K562 (cell line): ENCODE data around the gene EFHC1. TPM values are rescaled to one million over a fixed set of nuclear protein-coding genes. Genes with fewer than 3 reads are reported as not detected.

ENCODE experiments used
- ATAC-seq: fragments of 200-7000 bp; cut with Tn5 transposase; 3 replicates; pipeline ENCODE4 v1.9.1; 2020; ENCODE audit warnings: moderate library complexity
- BruUV-seq: library from RNA; stranded (reverse); fragments of 400-500 nt; replicated peaks from 2 replicates; lab custom pipeline; 2021; lab: Mats Ljungman, UMichigan
- CTCF ChIA-PET: fragments of 300-600 bp; formaldehyde crosslinking; extraction: SDS; loops from one replicate; lab custom pipeline; 2021; ENCODE audit warnings: low intra/inter-chr PET ratio; lab: Yijun Ruan, JAX
- POLR2A ChIA-PET: fragments of 300-600, 350-650 bp; sonication (Branson Sonifier 250); formaldehyde crosslinking; extraction: SDS; loops from one replicate; lab custom pipeline; 2021; ENCODE audit warnings: antibody characterized with exemption, inconsistent platforms; lab: Yijun Ruan, JAX
- DNase-seq, 4 experiments: peaks; one replicate each; pipeline versions ENCODE4 v3.0.0 to v3.0.0-alpha.2; 2011 to 2018; ENCODE audit warnings: low spot score in 3 of 4, mixed read lengths in 3 of 4; ENCODE audit errors: extremely low read depth in 1 of 4
- FAIRE-seq: peaks from 2 replicates; lab custom pipeline; 2011; peaks lifted over from hg19 to GRCh38; lab: Jason Lieb, UNC
- H2AFZ ChIP-seq: 2 replicates; pipeline ENCODE4 v1.6.0; 2011; ENCODE audit warnings: low read depth, low read length, control low read depth, inconsistent platforms
- H3K27ac ChIP-seq: fragments of 200-600 bp; 3 replicates; pipeline ENCODE4 v1.8.0; 2011; ENCODE audit warnings: low read depth, mild to moderate bottlenecking, control low read depth, inconsistent platforms, low read length, moderate library complexity, mixed read lengths; ENCODE audit errors: extremely low read depth
- H3K27me3 ChIP-seq, 2 experiments: fragments of 300-600 bp in 1 of 2; 2 replicates in 1 of 2; 3 replicates in 1 of 2; pipeline versions ENCODE4 v1.6.0 to v1.8.0; 2011; ENCODE audit warnings: inconsistent platforms in 2 of 2, low read length in 2 of 2, mild to moderate bottlenecking in 1 of 2, mixed read lengths in 1 of 2, moderate library complexity in 1 of 2; ENCODE audit not compliant: control insufficient read depth in 2 of 2, insufficient read depth in 2 of 2
- H3K36me3 ChIP-seq: fragments of 300-600 bp; 3 replicates; pipeline ENCODE4 v1.8.0; 2011; ENCODE audit warnings: mild to moderate bottlenecking, low read length, inconsistent platforms; ENCODE audit not compliant: control insufficient read depth, insufficient read depth
- H3K4me1 ChIP-seq, 2 experiments: fragments of 200-600 bp in 1 of 2; replicated peaks in 1 of 2; 2 replicates in 1 of 2; 3 replicates in 1 of 2; pipeline versions ENCODE4 v1.5.1 to v1.8.0; 2011; ENCODE audit warnings: inconsistent platforms in 2 of 2, low read length in 2 of 2, mild to moderate bottlenecking in 1 of 2, mixed read lengths in 1 of 2, moderate library complexity in 1 of 2; ENCODE audit not compliant: control insufficient read depth in 2 of 2, insufficient read depth in 2 of 2
- H3K4me2 ChIP-seq: 2 replicates; pipeline ENCODE4 v1.6.1; 2011; ENCODE audit warnings: low read length, control low read depth, inconsistent platforms, mixed read lengths; ENCODE audit not compliant: insufficient read depth
- H3K4me3 ChIP-seq: fragments of 200-600 bp; sonication (generic), shearing (Covaris generic); 2 replicates; pipeline ENCODE4 v1.5.1; 2016; ENCODE audit warnings: control low read depth, inconsistent platforms
- H3K79me2 ChIP-seq: fragments of 200-600 bp; 3 replicates; pipeline ENCODE4 v1.8.0; 2011; ENCODE audit warnings: low read length, inconsistent platforms; ENCODE audit not compliant: control insufficient read depth, insufficient read depth
- H3K9ac ChIP-seq, 2 experiments: 2 replicates each; pipeline versions ENCODE4 v1.6.0 to v1.6.1; 2011; ENCODE audit warnings: low read depth in 2 of 2, low read length in 2 of 2, control low read depth in 1 of 2, inconsistent platforms in 1 of 2, mild to moderate bottlenecking in 1 of 2, mixed read lengths in 1 of 2; ENCODE audit not compliant: insufficient read depth in 1 of 2
- H3K9me1 ChIP-seq: one replicate; pipeline ENCODE4 v1.6.0; 2011; ENCODE audit warnings: inconsistent platforms, mild to moderate bottlenecking, low read length, moderate library complexity; ENCODE audit not compliant: control insufficient read depth, insufficient read depth
- H3K9me3 ChIP-seq: replicated peaks from 2 replicates; pipeline ENCODE4 v1.5.1; 2011; ENCODE audit warnings: low read depth, low read length, inconsistent platforms; ENCODE audit not compliant: control insufficient read depth, insufficient read depth
- H4K20me1 ChIP-seq: replicated peaks from 2 replicates; pipeline ENCODE4 v1.6.1; 2011; ENCODE audit warnings: low read length, inconsistent platforms, mixed read lengths; ENCODE audit not compliant: control insufficient read depth, insufficient read depth
- DIDO1 ChIP-seq: fragments of 450-650 bp; IDR thresholded peaks from 2 replicates; pipeline ENCODE4 v1.6.1; 2016; ENCODE audit warnings: low read depth, missing biosample characterization, missing genetic modification characterization
- ILK ChIP-seq: fragments of 450-650 bp; IDR thresholded peaks from 2 replicates; pipeline ENCODE4 v1.6.1; 2016; ENCODE audit warnings: missing genetic modification characterization, low read depth, mild to moderate bottlenecking, missing compliant biosample characterization, moderate library complexity, borderline replicate concordance
- MCM2 ChIP-seq: fragments of 450-650 bp; IDR thresholded peaks from 2 replicates; pipeline ENCODE4 v1.6.1; 2017; ENCODE audit warnings: low read depth, mild to moderate bottlenecking
- POLR2AphosphoS2 ChIP-seq: IDR thresholded peaks from 2 replicates; pipeline ENCODE4 v1.6.1; 2012; ENCODE audit warnings: low read length, improper control_type of control experiment
- RAD21 ChIP-seq, 2 experiments: fragments of 250-450 bp in 1 of 2; fragments of 450-650 bp in 1 of 2; sonication (Bioruptor Pico) in 1 of 2; formaldehyde crosslinking in 1 of 2; IDR thresholded peaks in 1 of 2; conservative IDR thresholded peaks in 1 of 2; 2 replicates each; pipeline versions ENCODE4 v1.4.0 to v1.8.0; 2020 to 2022; ENCODE audit warnings: mild to moderate bottlenecking in 2 of 2, moderate library complexity in 1 of 2
- RBM14 ChIP-seq: fragments of 200-400 bp; formaldehyde crosslinking; IDR thresholded peaks from 2 replicates; pipeline ENCODE4 v1.6.1; 2018; ENCODE audit warnings: low read depth, mild to moderate bottlenecking, low read length, moderate library complexity, borderline replicate concordance; ENCODE audit not compliant: insufficient read depth
- SOX6 ChIP-seq: fragments of 450-650 bp; IDR thresholded peaks from 2 replicates; pipeline ENCODE4 v1.6.1; 2014; ENCODE audit warnings: mild to moderate bottlenecking
- TEAD1 ChIP-seq, 2 experiments: fragments of 450-650 bp in 1 of 2; sonication (generic) in 1 of 2; formaldehyde crosslinking; IDR thresholded peaks; 2 replicates each; pipeline versions ENCODE4 v1.4.0 to v1.8.0; 2020 to 2022; ENCODE audit warnings: mild to moderate bottlenecking in 2 of 2, missing genetic modification reagents in 1 of 2
- ZNF134 ChIP-seq: fragments of 250-450 bp; sonication (Bioruptor Pico); conservative IDR thresholded peaks from 2 replicates; pipeline ENCODE4 v1.4.0; 2020
- WGBS: fragments of 100-300 bp; shearing (Covaris generic); methylation state at CpG from one replicate; pipeline ENCODE4 v1.1.6; 2016; ENCODE audit warnings: low coverage, mixed read lengths; ENCODE audit not compliant: insufficient coverage; ENCODE audit errors: missing lambda C conversion rate; 5-methylcytosine and 5-hydroxymethylcytosine counted together
- in situ Hi-C: fragments of 300-500 bp; cut with MboI; formaldehyde crosslinking; loops from 4 replicates; pipeline ENCODE4 v1.15.0; 2018; ENCODE audit warnings: inconsistent platforms, mixed read lengths
- intact Hi-C: fragments of 100-400 bp; cut with micrococcal nuclease; formaldehyde crosslinking; loops from 2 replicates; pipeline ENCODE4 v1.14.2; 2022
- polyA plus RNA-seq, 8 experiments: library from polyadenylated mRNA; depleted of rRNA in 4 of 8; stranded (reverse) in 5 of 8; unstranded in 3 of 8; fragments of >200 nt; fragmentation: Nextera tagmentation in 2 of 8; fragmentation: Illumina TruSeq in 1 of 8; extraction: Ambion mirVana in 2 of 8; extraction: Trizol in 1 of 8; gene quantifications; 2 replicates each; pipeline versions ENCODE4 v1.2.1 to v1.2.3, GENCODE V29; 2011 to 2014; ENCODE audit warnings: inconsistent platforms in 1 of 8, missing spikeins in 1 of 8
- total RNA-seq, 7 experiments: library from RNA; depleted of rRNA in 6 of 7; stranded (reverse); fragments of >200 nt in 6 of 7; fragmentation: Illumina TruSeq in 2 of 7; extraction: Trizol in 2 of 7; gene quantifications; 2 replicates each; pipeline versions ENCODE4 v1.2.1 to v1.2.3, GENCODE V29; 2011 to 2021; ENCODE audit warnings: low replicate concordance in 1 of 7
- TF ChIP-seq, protein P1 (sequence below): fragments of 450-650 bp; formaldehyde crosslinking; IDR thresholded peaks from 2 replicates; pipeline ENCODE4 v1.4.0; 2020; ENCODE audit warnings: mild to moderate bottlenecking, moderate library complexity
- TF ChIP-seq, protein P2 (sequence below), 2 experiments: fragments of 200-800 bp in 1 of 2; sonication (Bioruptor generic) in 1 of 2; sonication (generic) in 1 of 2; formaldehyde crosslinking in 1 of 2; IDR thresholded peaks in 1 of 2; conservative IDR thresholded peaks in 1 of 2; 2 replicates each; pipeline versions ENCODE4 v1.5.0 to v1.6.1; 2016 to 2020; ENCODE audit warnings: missing compliant biosample characterization in 1 of 2, missing genetic modification characterization in 1 of 2, missing genetic modification reagents in 1 of 2

Gene EFHC1
- total and polyA plus RNA-seq, 9 of the 15 experiments (the other 6 are each of a cell fraction or from before 2014, with no cell fraction given) = 9.5 to 31.0 (median 14.9) TPM

DNA sequence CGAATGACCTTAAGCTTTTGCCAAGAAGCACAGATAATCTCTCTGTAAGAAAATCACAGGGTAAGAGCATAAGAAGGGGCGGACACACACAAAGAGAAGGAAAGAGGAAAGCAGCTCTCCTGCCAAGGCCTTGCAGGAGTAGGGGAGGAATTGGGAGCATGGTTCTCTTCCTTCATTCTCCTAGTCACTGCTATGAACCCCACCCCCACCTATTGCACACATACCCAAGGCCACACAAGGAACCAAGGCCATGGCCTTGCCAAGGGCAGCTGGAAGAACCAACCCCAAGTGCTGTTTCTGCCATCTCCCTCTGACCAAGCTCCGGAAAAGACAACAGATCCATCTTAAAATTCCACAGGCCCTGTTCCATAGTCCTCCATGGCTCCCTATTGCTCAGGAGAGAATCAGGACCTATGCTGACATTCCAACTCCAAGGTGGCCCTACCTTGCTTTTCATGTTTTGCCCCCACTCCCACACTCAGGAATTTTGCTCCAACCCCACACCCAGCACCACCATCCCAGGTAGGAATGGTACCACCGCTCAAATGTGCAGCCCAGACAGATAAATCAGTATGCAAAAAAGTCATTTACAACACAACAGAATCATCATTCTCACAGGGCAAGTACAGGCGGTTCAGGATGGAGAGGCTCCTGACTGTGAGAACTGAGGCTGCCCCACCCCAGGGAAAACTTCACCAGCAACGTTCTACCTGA lies 125.4 kb downstream of the EFHC1 start:
- no peak for FAIRE-seq
- DNase-seq = no peak
- ChIA-PET CTCF (no interaction called here), POLR2A (no interaction called here)
- Histone ChIP-seq H3K27ac (no peak overlapping the region), H3K36me3 (no peaks in the 10 kb centered on the region; the same call in 2 of the 3 replicates), H3K9me1 (no peaks in the 10 kb centered on the region), H3K27me3 (no peaks in the 10 kb centered on the region), H3K9me3 (no peaks in the 10 kb centered on the region), H3K4me3 (no peak overlapping the region), H3K79me2 (0 out of 3 replicates have a peak, but pooled peaks cover 7% of the 10 kb centered on the region), H3K9ac (no peak overlapping the region), H3K4me2 (no peak overlapping the region), H2AFZ (no peak overlapping the region), H3K4me1 (peaks cover 3 to 20% of the 10 kb centered on the region in 2 experiments; a peak in 4 of 5 replicates), H4K20me1 (peaks cover 10% of the 10 kb centered on the region; the same call in 1 of the 2 replicates)
- in situ Hi-C loops (no loop called here), intact Hi-C loops (no loop called here)
- no peak for ATAC-seq
- no TSS peak for BruUV-seq
- TF ChIP-seq MCM2 = no peak
- TF ChIP-seq POLR2AphosphoS2 = no peak
- 64% methylated on average over 6 of the region's 6 CpGs for WGBS

DNA sequence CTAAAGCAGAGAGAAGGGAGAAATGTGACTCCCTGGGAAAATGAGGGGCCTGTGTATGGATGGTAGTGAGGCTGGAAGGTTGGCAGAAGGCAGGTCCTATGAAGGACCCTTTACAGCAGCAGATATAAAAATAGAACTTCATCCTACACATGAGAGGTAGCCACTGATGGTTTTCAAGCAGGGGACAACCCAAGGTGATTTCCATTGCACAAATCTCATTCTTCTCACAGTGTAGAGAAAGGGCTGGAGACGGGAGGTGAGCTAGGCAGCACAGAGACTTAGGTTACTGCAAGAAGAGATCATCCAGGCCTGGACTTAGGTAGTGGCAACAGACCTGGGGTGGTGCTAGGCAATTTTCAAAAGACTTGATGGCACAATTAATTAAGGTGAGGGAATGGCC lies 126.0 kb downstream of the EFHC1 start:
- in situ Hi-C loops = no loop called here
- POLR2A ChIA-PET = no interaction called here
- TF ChIP-seq, protein P1, sequence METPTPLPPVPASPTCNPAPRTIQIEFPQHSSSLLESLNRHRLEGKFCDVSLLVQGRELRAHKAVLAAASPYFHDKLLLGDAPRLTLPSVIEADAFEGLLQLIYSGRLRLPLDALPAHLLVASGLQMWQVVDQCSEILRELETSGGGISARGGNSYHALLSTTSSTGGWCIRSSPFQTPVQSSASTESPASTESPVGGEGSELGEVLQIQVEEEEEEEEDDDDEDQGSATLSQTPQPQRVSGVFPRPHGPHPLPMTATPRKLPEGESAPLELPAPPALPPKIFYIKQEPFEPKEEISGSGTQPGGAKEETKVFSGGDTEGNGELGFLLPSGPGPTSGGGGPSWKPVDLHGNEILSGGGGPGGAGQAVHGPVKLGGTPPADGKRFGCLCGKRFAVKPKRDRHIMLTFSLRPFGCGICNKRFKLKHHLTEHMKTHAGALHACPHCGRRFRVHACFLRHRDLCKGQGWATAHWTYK (CRISPR knock-in tag) = no peak
- TF ChIP-seq RBM14 (no peak), SOX6 (no peak), ILK (no peak), TEAD1 (CRISPR knock-in tag; IDR thresholded peaks at IDR 0.05) (no peak), DIDO1 (tag) (no peak), ZNF134 (no peak), RAD21 (CRISPR knock-in tag; conservative IDR thresholded peaks at IDR 0.05 in 1 of 2, IDR thresholded peaks at IDR 0.05 in 1 of 2) (no peak)
- TF ChIP-seq, protein P2, sequence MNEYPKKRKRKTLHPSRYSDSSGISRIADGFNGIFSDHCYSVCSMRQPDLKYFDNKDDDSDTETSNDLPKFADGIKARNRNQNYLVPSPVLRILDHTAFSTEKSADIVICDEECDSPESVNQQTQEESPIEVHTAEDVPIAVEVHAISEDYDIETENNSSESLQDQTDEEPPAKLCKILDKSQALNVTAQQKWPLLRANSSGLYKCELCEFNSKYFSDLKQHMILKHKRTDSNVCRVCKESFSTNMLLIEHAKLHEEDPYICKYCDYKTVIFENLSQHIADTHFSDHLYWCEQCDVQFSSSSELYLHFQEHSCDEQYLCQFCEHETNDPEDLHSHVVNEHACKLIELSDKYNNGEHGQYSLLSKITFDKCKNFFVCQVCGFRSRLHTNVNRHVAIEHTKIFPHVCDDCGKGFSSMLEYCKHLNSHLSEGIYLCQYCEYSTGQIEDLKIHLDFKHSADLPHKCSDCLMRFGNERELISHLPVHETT (CRISPR knock-in tag; conservative IDR thresholded peaks at IDR 0.05 in 1 of 2, IDR thresholded peaks at IDR 0.05 in 1 of 2) = no peak
- TF ChIP-seq, all 486 proteins: peak for 0
- H3K4me1 ChIP-seq = peaks cover 3 to 20% of the 10 kb centered on the region in 2 experiments; a peak in 4 of 5 replicates
- 0 out of 3 replicates have a peak, but pooled peaks cover 4% of the 10 kb centered on the region for H3K79me2 ChIP-seq
- no peaks in the 10 kb centered on the region for H3K9me3 ChIP-seq
- DNase-seq (no peak), ATAC-seq (no peak), FAIRE-seq (no peak)
- CTCF ChIA-PET = no interaction called here
- no peaks in the 10 kb centered on the region for H3K9me1 ChIP-seq
- H3K9ac ChIP-seq = no peak overlapping the region
- no TSS peak for BruUV-seq
- 82% methylated on average over 1 of the region's 1 CpG for WGBS
- H3K27ac ChIP-seq = no peak overlapping the region
- no peak overlapping the region for H2AFZ ChIP-seq
- intact Hi-C loops = no loop called here
- no peaks in the 10 kb centered on the region; the same call in 1 of the 3 replicates for H3K36me3 ChIP-seq
- H3K4me2 ChIP-seq = no peak overlapping the region
- H3K27me3 ChIP-seq = no peaks in the 10 kb centered on the region
- H4K20me1 ChIP-seq = peaks cover 10% of the 10 kb centered on the region; the same call in 1 of the 2 replicates
- H3K4me3 ChIP-seq = no peak overlapping the region
